ENCODE data around the gene CLIC5.

DNA sequence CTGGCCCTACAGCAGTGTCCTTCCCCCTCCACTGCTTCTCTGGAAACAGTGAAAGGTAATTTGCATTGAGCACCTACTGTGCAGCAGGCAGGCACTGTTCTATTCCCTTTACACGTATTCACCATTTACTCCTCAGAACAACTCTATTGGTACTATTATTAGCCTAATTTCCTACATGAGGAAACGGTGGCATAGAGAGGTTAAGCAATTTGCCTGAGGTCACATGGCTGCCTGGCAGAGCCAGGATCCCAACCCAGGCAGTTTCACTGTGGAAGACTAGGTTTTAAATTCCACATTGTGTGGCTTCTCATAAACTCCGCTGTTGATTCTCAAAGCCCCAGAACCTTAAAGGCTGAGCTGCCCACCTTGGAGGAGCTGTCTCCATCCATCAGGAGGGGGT is 72.7 kb downstream of the CLIC5 start:
- TF ChIP-seq, protein P1, sequence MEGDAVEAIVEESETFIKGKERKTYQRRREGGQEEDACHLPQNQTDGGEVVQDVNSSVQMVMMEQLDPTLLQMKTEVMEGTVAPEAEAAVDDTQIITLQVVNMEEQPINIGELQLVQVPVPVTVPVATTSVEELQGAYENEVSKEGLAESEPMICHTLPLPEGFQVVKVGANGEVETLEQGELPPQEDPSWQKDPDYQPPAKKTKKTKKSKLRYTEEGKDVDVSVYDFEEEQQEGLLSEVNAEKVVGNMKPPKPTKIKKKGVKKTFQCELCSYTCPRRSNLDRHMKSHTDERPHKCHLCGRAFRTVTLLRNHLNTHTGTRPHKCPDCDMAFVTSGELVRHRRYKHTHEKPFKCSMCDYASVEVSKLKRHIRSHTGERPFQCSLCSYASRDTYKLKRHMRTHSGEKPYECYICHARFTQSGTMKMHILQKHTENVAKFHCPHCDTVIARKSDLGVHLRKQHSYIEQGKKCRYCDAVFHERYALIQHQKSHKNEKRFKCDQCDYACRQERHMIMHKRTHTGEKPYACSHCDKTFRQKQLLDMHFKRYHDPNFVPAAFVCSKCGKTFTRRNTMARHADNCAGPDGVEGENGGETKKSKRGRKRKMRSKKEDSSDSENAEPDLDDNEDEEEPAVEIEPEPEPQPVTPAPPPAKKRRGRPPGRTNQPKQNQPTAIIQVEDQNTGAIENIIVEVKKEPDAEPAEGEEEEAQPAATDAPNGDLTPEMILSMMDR (IDR thresholded peaks at IDR 0.05): no peak
- no peak for TF ChIP-seq POLR2A (IDR thresholded peaks at IDR 0.05)
